ENCODE data around the gene WDR17.
A peak's percentile ranks its signal among the peaks of the same experiment; 100 is the strongest.

The WDR17 gene

GRCh38 chr4:176102414-176103063, 36.9 kb downstream of the WDR17 start:
- DNase-seq: no peak

- DNase-seq: no peak
Observed at GRCh38 chr4:176107695-176108094, 42.1 kb downstream of the WDR17 start.

- DNase-seq: no peak
Observed at GRCh38 chr4:176123710-176124407, 58.2 kb downstream of the WDR17 start.

GRCh38 chr4:176125063-176125462, 59.4 kb downstream of the WDR17 start:
- no peak for DNase-seq

GRCh38 chr4:176134670-176135069, 69.0 kb downstream of the WDR17 start:
- no peak for DNase-seq

GRCh38 chr4:176137631-176138030, 72.0 kb downstream of the WDR17 start:
- DNase-seq: no peak

GRCh38 chr4:176139518-176139917, 73.9 kb downstream of the WDR17 start:
- no peak for DNase-seq

- no peak for DNase-seq
Observed at GRCh38 chr4:176142253-176142652, 76.6 kb downstream of the WDR17 start.

GRCh38 chr4:176149680-176150355, 84.2 kb downstream of the WDR17 start:
- no peak for DNase-seq

- DNase-seq: no peak
Observed at GRCh38 chr4:176150356-176150682, 84.7 kb downstream of the WDR17 start.

GRCh38 chr4:176150704-176151103, 85.1 kb downstream of the WDR17 start:
- DNase-seq: no peak

GRCh38 chr4:176153124-176153523, 87.5 kb downstream of the WDR17 start:
- no peak for DNase-seq

- no peak for DNase-seq
Observed at GRCh38 chr4:176156656-176157055, 91.0 kb downstream of the WDR17 start.

GRCh38 chr4:176163041-176163440, 97.4 kb downstream of the WDR17 start:
- DNase-seq: no peak

GRCh38 chr4:176185051-176185450, 119.4 kb downstream of the WDR17 start:
- DNase-seq: no peak

- no peak for DNase-seq
Observed at GRCh38 chr4:176186067-176186466, 120.4 kb downstream of the WDR17 start.

GRCh38 chr4:176186671-176187395, 121.2 kb downstream of the WDR17 start:
- DNase-seq: no peak

- no peak for DNase-seq
Observed at GRCh38 chr4:176187624-176188023, 122.0 kb downstream of the WDR17 start.

GRCh38 chr4:176188654-176189053, 123.0 kb downstream of the WDR17 start:
- no peak for DNase-seq

GRCh38 chr4:176189891-176190795, 124.5 kb downstream of the WDR17 start:
- no peak for DNase-seq

- DNase-seq: peak; percentile 76
Observed at GRCh38 chr4:176191974-176192373, 126.3 kb downstream of the WDR17 start.

- DNase-seq: no peak
Observed at GRCh38 chr4:176193126-176193525, 127.5 kb downstream of the WDR17 start.

GRCh38 chr4:176193938-176194337, 128.3 kb downstream of the WDR17 start:
- DNase-seq: no peak

All from NCI-H1092 (cell line).